Type B pancreatic cell (in vitro differentiated cells): ENCODE data around the gene PRKCB. TPM values are rescaled to one million over a fixed set of nuclear protein-coding genes. Genes with fewer than 3 reads are reported as not detected.

Experiments used
- DNase-seq: peaks from one replicate; pipeline ENCODE4 v3.0.0; 2021; ENCODE audit warnings: mixed read lengths; ENCODE audit not compliant: unreplicated experiment; ENCODE audit errors: extremely low spot score
- H3K27ac Mint-ChIP-seq: 2 replicates; pipeline ENCODE4 v1.8.0; 2021; ENCODE audit warnings: mild to moderate bottlenecking, mixed read lengths
- H3K27me3 Mint-ChIP-seq: 2 replicates; pipeline ENCODE4 v1.8.0; 2021; ENCODE audit warnings: mixed read lengths
- H3K36me3 Mint-ChIP-seq: 2 replicates; pipeline ENCODE4 v1.8.0; 2021; ENCODE audit warnings: mixed read lengths
- H3K4me1 Mint-ChIP-seq: one replicate; pipeline ENCODE4 v1.8.0; 2021; ENCODE audit warnings: mixed read lengths; ENCODE audit not compliant: unreplicated experiment
- H3K4me3 Mint-ChIP-seq: 2 replicates; pipeline ENCODE4 v1.8.0; 2021; ENCODE audit warnings: mild to moderate bottlenecking, mixed read lengths
- H3K9me3 Mint-ChIP-seq: 2 replicates; pipeline ENCODE4 v1.8.0; 2021; ENCODE audit warnings: mixed read lengths
- total RNA-seq: library from RNA; stranded (reverse); gene quantifications from 2 replicates; pipeline ENCODE4 v1.2.1, GENCODE V29; 2021; ENCODE audit warnings: low replicate concordance
- TF ChIP-seq, protein P1 (sequence below): fragments of 200-600 bp; sonication (generic); conservative IDR thresholded peaks from 2 replicates; pipeline ENCODE4 v1.5.0; 2021; ENCODE audit warnings: antibody characterized with exemption, mild to moderate bottlenecking

The PRKCB gene
- total RNA-seq, 1 donor from 2014 or later, result 10.2 TPM

GRCh38 chr16:23900480-23901177 lies 64.8 kb downstream of the PRKCB start:
- H3K27me3 Mint-ChIP-seq, result peaks cover 9% of the 10 kb centered on the region
- no peaks in the 10 kb centered on the region for H3K36me3 Mint-ChIP-seq
- H3K4me1 Mint-ChIP-seq, result peaks cover 7% of the 10 kb centered on the region
- DNase-seq, result no peak
- no peak overlapping the region for H3K4me3 Mint-ChIP-seq
- H3K9me3 Mint-ChIP-seq, result no peaks in the 10 kb centered on the region
- no peak overlapping the region for H3K27ac Mint-ChIP-seq
- TF ChIP-seq, protein P1, sequence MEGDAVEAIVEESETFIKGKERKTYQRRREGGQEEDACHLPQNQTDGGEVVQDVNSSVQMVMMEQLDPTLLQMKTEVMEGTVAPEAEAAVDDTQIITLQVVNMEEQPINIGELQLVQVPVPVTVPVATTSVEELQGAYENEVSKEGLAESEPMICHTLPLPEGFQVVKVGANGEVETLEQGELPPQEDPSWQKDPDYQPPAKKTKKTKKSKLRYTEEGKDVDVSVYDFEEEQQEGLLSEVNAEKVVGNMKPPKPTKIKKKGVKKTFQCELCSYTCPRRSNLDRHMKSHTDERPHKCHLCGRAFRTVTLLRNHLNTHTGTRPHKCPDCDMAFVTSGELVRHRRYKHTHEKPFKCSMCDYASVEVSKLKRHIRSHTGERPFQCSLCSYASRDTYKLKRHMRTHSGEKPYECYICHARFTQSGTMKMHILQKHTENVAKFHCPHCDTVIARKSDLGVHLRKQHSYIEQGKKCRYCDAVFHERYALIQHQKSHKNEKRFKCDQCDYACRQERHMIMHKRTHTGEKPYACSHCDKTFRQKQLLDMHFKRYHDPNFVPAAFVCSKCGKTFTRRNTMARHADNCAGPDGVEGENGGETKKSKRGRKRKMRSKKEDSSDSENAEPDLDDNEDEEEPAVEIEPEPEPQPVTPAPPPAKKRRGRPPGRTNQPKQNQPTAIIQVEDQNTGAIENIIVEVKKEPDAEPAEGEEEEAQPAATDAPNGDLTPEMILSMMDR, result no peak

- peaks cover 9% of the 10 kb centered on the region for H3K27me3 Mint-ChIP-seq
- DNase-seq, result no peak
- H3K4me3 Mint-ChIP-seq, result no peak overlapping the region
- H3K27ac Mint-ChIP-seq, result no peak overlapping the region
- H3K9me3 Mint-ChIP-seq, result no peaks in the 10 kb centered on the region
- TF ChIP-seq, protein P1, result no peak
- H3K4me1 Mint-ChIP-seq, result peaks cover 7% of the 10 kb centered on the region
- no peaks in the 10 kb centered on the region for H3K36me3 Mint-ChIP-seq
Observed at GRCh38 chr16:23901178-23902033, 65.6 kb downstream of the PRKCB start.

- Mint-ChIP-seq H3K27me3 (peaks cover 6% of the 10 kb centered on the region), H3K36me3 (no peaks in the 10 kb centered on the region), H3K4me1 (peaks cover 7% of the 10 kb centered on the region), H3K9me3 (no peaks in the 10 kb centered on the region), H3K27ac (no peak overlapping the region), H3K4me3 (no peak overlapping the region)
- DNase-seq, result no peak
- TF ChIP-seq, protein P1, result no peak
Observed at GRCh38 chr16:23902034-23902747, 66.4 kb downstream of the PRKCB start.

GRCh38 chr16:23902748-23903414 lies 67.1 kb downstream of the PRKCB start:
- Mint-ChIP-seq H3K9me3 (no peaks in the 10 kb centered on the region), H3K4me1 (peaks cover 7% of the 10 kb centered on the region), H3K27me3 (peaks cover 7% of the 10 kb centered on the region), H3K4me3 (no peak overlapping the region), H3K27ac (no peak overlapping the region), H3K36me3 (no peaks in the 10 kb centered on the region)
- DNase-seq, result no peak
- TF ChIP-seq, protein P1, result no peak

- DNase-seq, result no peak
- TF ChIP-seq, protein P1, result no peak
- H3K36me3 Mint-ChIP-seq, result no peaks in the 10 kb centered on the region
- peaks cover 7% of the 10 kb centered on the region for H3K4me1 Mint-ChIP-seq
- no peak overlapping the region for H3K27ac Mint-ChIP-seq
- H3K27me3 Mint-ChIP-seq, result peaks cover 10% of the 10 kb centered on the region
- no peak overlapping the region for H3K4me3 Mint-ChIP-seq
- H3K9me3 Mint-ChIP-seq, result no peaks in the 10 kb centered on the region
Observed at GRCh38 chr16:23905027-23905426, 69.2 kb downstream of the PRKCB start.
